H1 (cell line): ENCODE data around the gene LMNTD2. TPM values are rescaled to one million over a fixed set of nuclear protein-coding genes. Genes with fewer than 3 reads are reported as not detected.

Experiments used
- microRNA counts: library from miRNA; unstranded; fragments of <30 nt; microRNA quantifications from one replicate; lab custom pipeline; 2015
- microRNA-seq, 2 experiments: library from miRNA; unstranded; fragments of <30 nt; microRNA quantifications; one replicate each; pipeline versions ENCODE4 to v1.2.0, GENCODE V29; 2016 to 2020; ENCODE audit warnings: borderline microRNAs expressed in 2 of 2, borderline number of aligned reads in 2 of 2, borderline replicate concordance in 1 of 2
- polyA plus RNA-seq, 7 experiments: library from polyadenylated mRNA; depleted of rRNA in 3 of 7; stranded (reverse) in 5 of 7; unstranded in 2 of 7; fragments of >200 nt in 5 of 7; fragments of 200-250 nt in 2 of 7; gene quantifications; 1 replicate in 5 of 7; 2 replicates in 1 of 7; 4 replicates in 1 of 7; pipeline versions ENCODE4 v1.2.1 to v1.2.3, GENCODE V29; 2011 to 2013; ENCODE audit warnings: missing spikeins in 2 of 7, mixed read lengths in 2 of 7
- small RNA-seq: library from polyadenylated mRNA; stranded (forward); fragments of <200 nt; extraction: miRNeasy Mini kit (QIAGEN cat#:217004); gene quantifications from one replicate; pipeline ENCODE3, GENCODE V24; 2013; ENCODE audit not compliant: insufficient read depth
- total RNA-seq: library from RNA; stranded (reverse); fragmentation: NEBNext Ultra II Directional; extraction: Animal tissue kit (Norgen Biotek cat#: 25700); gene quantifications from 2 replicates; pipeline ENCODE4 v1.2.1, GENCODE V29; 2021

The LMNTD2 gene
- total and polyA plus RNA-seq, 2 of the 8 experiments (the other 6 are each of a cell fraction or from before 2014, with no cell fraction given): 1.6 to 3.1 TPM

MicroRNAs encoded within 50 kb of the gene (microRNA counts, 767-probe panel; counts per million panel counts)
- 879 counts per million, percentile 95 among the panel's probes with 10 or more counts for microRNA hsa-miR-210 (lab: Ali Mortazavi, UCI)

Small RNAs within 50 kb of the gene (microRNA-seq; reads per million reads assigned to microRNA genes)
- 37.8 to 71.5 reads per million in 2 experiments for gene MIR210

Small RNAs within 50 kb of the gene (small RNA-seq; reads per million reads assigned to genes)
- gene MIR210: 233 reads per million, percentile 98 among the genes with 10 or more reads in this experiment

Other genes with a start within 250 kb of the LMNTD2 start
- 394 and 417 TPM in 2 replicates for gene IFITM1, start 246.7 kb downstream of the LMNTD2 start, total RNA-seq
- 1,464 and 1,887 TPM in 2 replicates for gene IFITM1, start 246.7 kb downstream of the LMNTD2 start, polyA plus RNA-seq (2011; rRNA removed)
- gene IFITM3, start 239.9 kb downstream of the LMNTD2 start, total RNA-seq: 230 and 238 TPM in 2 replicates
- 666 and 779 TPM in 2 replicates for gene IFITM3, start 239.9 kb downstream of the LMNTD2 start, polyA plus RNA-seq (2011; rRNA removed)
- gene B4GALNT4, start 191.2 kb downstream of the LMNTD2 start, total RNA-seq: 76.3 and 89.0 TPM in 2 replicates
- gene B4GALNT4, start 191.2 kb downstream of the LMNTD2 start, polyA plus RNA-seq (2011; rRNA removed): 40.9 and 69.4 TPM in 2 replicates
- gene PKP3, start 166.5 kb downstream of the LMNTD2 start, total RNA-seq: 28.5 and 28.7 TPM in 2 replicates
- gene PKP3, start 166.5 kb downstream of the LMNTD2 start, polyA plus RNA-seq (2011; rRNA removed): 16.7 and 28.0 TPM in 2 replicates
- gene SIGIRR, start 145.7 kb downstream of the LMNTD2 start, total RNA-seq: 66.3 and 68.9 TPM in 2 replicates
- 55.2 and 94.2 TPM in 2 replicates for gene SIGIRR, start 145.7 kb downstream of the LMNTD2 start, polyA plus RNA-seq (2011; rRNA removed)
- 18.0 and 20.0 TPM in 2 replicates for gene ANO9, start 118.7 kb downstream of the LMNTD2 start, total RNA-seq
- 20.7 and 24.6 TPM in 2 replicates for gene ANO9, start 118.7 kb downstream of the LMNTD2 start, polyA plus RNA-seq (2011; rRNA removed)
- gene PTDSS2, start 110.5 kb downstream of the LMNTD2 start, total RNA-seq: 48.7 and 52.4 TPM in 2 replicates
- gene PTDSS2, start 110.5 kb downstream of the LMNTD2 start, polyA plus RNA-seq (2011; rRNA removed): 68.2 and 108 TPM in 2 replicates
- gene RNH1, start 53.5 kb downstream of the LMNTD2 start, total RNA-seq: 49.8 and 53.4 TPM in 2 replicates
- gene RNH1, start 53.5 kb downstream of the LMNTD2 start, polyA plus RNA-seq (2011; rRNA removed): 48.7 and 86.4 TPM in 2 replicates
- 54.7 and 60.9 TPM in 2 replicates for gene HRAS, start 25.2 kb downstream of the LMNTD2 start, total RNA-seq
- gene HRAS, start 25.2 kb downstream of the LMNTD2 start, polyA plus RNA-seq (2011; rRNA removed): 44.3 and 63.4 TPM in 2 replicates
- 1.9 and 2.1 TPM in 2 replicates for gene LRRC56, start 23.2 kb downstream of the LMNTD2 start, total RNA-seq
- gene LRRC56, start 23.2 kb downstream of the LMNTD2 start, polyA plus RNA-seq (2011; rRNA removed): 0.94 and 1.6 TPM in 2 replicates
- 20.6 and 22.3 TPM in 2 replicates for gene RASSF7, start 232 bp upstream of the LMNTD2 start, total RNA-seq
- 43.9 and 60.6 TPM in 2 replicates for gene RASSF7, start 232 bp upstream of the LMNTD2 start, polyA plus RNA-seq (2011; rRNA removed)
- gene PHRF1, start 15.7 kb upstream of the LMNTD2 start, total RNA-seq: 37.3 and 39.8 TPM in 2 replicates
- gene PHRF1, start 15.7 kb upstream of the LMNTD2 start, polyA plus RNA-seq (2011; rRNA removed): 13.4 and 21.8 TPM in 2 replicates
- 9.4 and 9.6 TPM in 2 replicates for gene IRF7, start 55.2 kb upstream of the LMNTD2 start, total RNA-seq
- gene IRF7, start 55.2 kb upstream of the LMNTD2 start, polyA plus RNA-seq (2011; rRNA removed): 9.1 and 12.8 TPM in 2 replicates
- 0.11 TPM in 1 of 2 replicates, not detected in the other for gene CDHR5, start 64.2 kb upstream of the LMNTD2 start, total RNA-seq
- 0.02 TPM in 1 of 2 replicates, not detected in the other for gene CDHR5, start 64.2 kb upstream of the LMNTD2 start, polyA plus RNA-seq (2011; rRNA removed)
- gene SCT, start 66.4 kb upstream of the LMNTD2 start, total RNA-seq: 2.0 and 2.2 TPM in 2 replicates
- gene SCT, start 66.4 kb upstream of the LMNTD2 start, polyA plus RNA-seq (2011; rRNA removed): 1.7 and 3.7 TPM in 2 replicates
- 3.3 and 3.4 TPM in 2 replicates for gene DRD4, start 76.5 kb upstream of the LMNTD2 start, total RNA-seq
- 4.9 and 9.7 TPM in 2 replicates for gene DRD4, start 76.5 kb upstream of the LMNTD2 start, polyA plus RNA-seq (2011; rRNA removed)
- gene DEAF1, start 134.5 kb upstream of the LMNTD2 start, total RNA-seq: 53.7 and 58.4 TPM in 2 replicates
- gene DEAF1, start 134.5 kb upstream of the LMNTD2 start, polyA plus RNA-seq (2011; rRNA removed): 47.3 and 64.7 TPM in 2 replicates
- 7.3 and 8.0 TPM in 2 replicates for gene TMEM80, start 135.1 kb upstream of the LMNTD2 start, total RNA-seq
- gene TMEM80, start 135.1 kb upstream of the LMNTD2 start, polyA plus RNA-seq (2011; rRNA removed): 16.3 and 21.4 TPM in 2 replicates
- 38.5 and 44.3 TPM in 2 replicates for gene EPS8L2, start 145.5 kb upstream of the LMNTD2 start, total RNA-seq
- 57.0 and 65.3 TPM in 2 replicates for gene EPS8L2, start 145.5 kb upstream of the LMNTD2 start, polyA plus RNA-seq (2011; rRNA removed)
- gene TALDO1, start 186.7 kb upstream of the LMNTD2 start, total RNA-seq: 302 and 308 TPM in 2 replicates
- 265 and 293 TPM in 2 replicates for gene TALDO1, start 186.7 kb upstream of the LMNTD2 start, polyA plus RNA-seq (2011; rRNA removed)
- 47.5 and 54.9 TPM in 2 replicates for gene GATD1, start 216.7 kb upstream of the LMNTD2 start, total RNA-seq
- gene GATD1, start 216.7 kb upstream of the LMNTD2 start, polyA plus RNA-seq (2011; rRNA removed): 54.8 and 101 TPM in 2 replicates
- gene CEND1, start 229.4 kb upstream of the LMNTD2 start, total RNA-seq: 5.0 and 5.7 TPM in 2 replicates
- 0.82 and 1.3 TPM in 2 replicates for gene CEND1, start 229.4 kb upstream of the LMNTD2 start, polyA plus RNA-seq (2011; rRNA removed)
- gene SLC25A22, start 237.5 kb upstream of the LMNTD2 start, total RNA-seq: 48.0 and 54.3 TPM in 2 replicates
- 31.5 and 52.0 TPM in 2 replicates for gene SLC25A22, start 237.5 kb upstream of the LMNTD2 start, polyA plus RNA-seq (2011; rRNA removed)
- gene PIDD1, start 244.5 kb upstream of the LMNTD2 start, total RNA-seq: 18.9 and 24.9 TPM in 2 replicates
- gene PIDD1, start 244.5 kb upstream of the LMNTD2 start, polyA plus RNA-seq (2011; rRNA removed): 26.1 and 51.4 TPM in 2 replicates
- gene RPLP2, start 249.2 kb upstream of the LMNTD2 start, total RNA-seq: 2,084 and 2,106 TPM in 2 replicates
- 1,789 and 2,639 TPM in 2 replicates for gene RPLP2, start 249.2 kb upstream of the LMNTD2 start, polyA plus RNA-seq (2011; rRNA removed)